DMS153 treated with DMSO at 0.1 percent for 48 hours (cell line): ENCODE results near the gene WDR6.

ENCODE experiments used
- DNase-seq: peaks from one replicate; lab custom pipeline; 2025; ENCODE audit not compliant: unreplicated experiment; lab: John Stamatoyannopoulos, UW

WDR6 gene

GRCh38 chr3:49028673-49029562, 21.7 kb downstream of the WDR6 start, which contains the start of gene IMPDH2:
TSS of gene IMPDH2 (minus strand) at chr3:49029398. CDS start at chr3:49029350, 48 bp downstream.
- DNase-seq = peak; percentile 28

- no peak for DNase-seq
These were observed 22.3 kb downstream of the WDR6 start for GRCh38 chr3:49029563-49029884.

GRCh38 chr3:49030321-49030720, 23.1 kb downstream of the WDR6 start:
- no peak for DNase-seq

- no peak for DNase-seq
These were observed 25.6 kb downstream of the WDR6 start for GRCh38 chr3:49032646-49033304.

GRCh38 chr3:49034650-49035049, 27.5 kb downstream of the WDR6 start:
- DNase-seq = no peak

- no peak for DNase-seq
These were observed 28.1 kb downstream of the WDR6 start for GRCh38 chr3:49035281-49035680.

GRCh38 chr3:49053543-49053942, 46.4 kb downstream of the WDR6 start:
- DNase-seq = no peak

GRCh38 chr3:49054344-49054862, 47.2 kb downstream of the WDR6 start:
- no peak for DNase-seq

- DNase-seq = no peak
These were observed 50.1 kb downstream of the WDR6 start for GRCh38 chr3:49057268-49057667.

GRCh38 chr3:49058011-49058410, 50.8 kb downstream of the WDR6 start:
- DNase-seq = no peak
